CD14-positive monocyte (primary cell): Measurements from ENCODE around the gene NIN. TPM values are rescaled to one million over a fixed set of nuclear protein-coding genes. Genes with fewer than 3 reads are reported as not detected.

Experiments used
- DNase-seq, 3 donors: peaks; one replicate each; pipeline ENCODE4 v3.0.0-alpha.2; 2011 to 2022
- H2AFZ ChIP-seq: 2 replicates; pipeline ENCODE4 v1.6.0; 2012; ENCODE audit warnings: mild to moderate bottlenecking, low read depth, low read length, inconsistent platforms; ENCODE audit not compliant: insufficient read depth, poor library complexity, severe bottlenecking
- H3K27ac ChIP-seq, 2 donors: 1 replicate in 1 of 2; 2 replicates in 1 of 2; pipeline ENCODE4 v1.5.1; 2012 to 2013; ENCODE audit warnings: low read length in 2 of 2, control low read depth in 1 of 2, inconsistent platforms in 1 of 2, low read depth in 1 of 2, mild to moderate bottlenecking in 1 of 2
- H3K27me3 ChIP-seq, 2 donors: one replicate each; pipeline versions ENCODE4 v1.6.0 to v1.6.1; 2011 to 2013; ENCODE audit warnings: low read length in 2 of 2; ENCODE audit not compliant: control insufficient read depth in 2 of 2, insufficient read depth in 2 of 2
- H3K36me3 ChIP-seq, 2 donors: replicated peaks in 1 of 2; 1 replicate in 1 of 2; 2 replicates in 1 of 2; pipeline versions ENCODE4 v1.5.1 to v1.6.1; 2012 to 2013; ENCODE audit warnings: low read length in 2 of 2, control low read depth in 1 of 2, inconsistent platforms in 1 of 2, mild to moderate bottlenecking in 1 of 2; ENCODE audit not compliant: insufficient read depth in 2 of 2, control insufficient read depth in 1 of 2
- H3K4me1 ChIP-seq, 2 donors: 1 replicate in 1 of 2; 2 replicates in 1 of 2; pipeline versions ENCODE4 v1.5.1 to v1.6.1; 2012 to 2013; ENCODE audit warnings: low read length in 2 of 2, control low read depth in 1 of 2, inconsistent platforms in 1 of 2, mild to moderate bottlenecking in 1 of 2, moderate library complexity in 1 of 2; ENCODE audit not compliant: insufficient read depth in 2 of 2, control insufficient read depth in 1 of 2
- H3K4me2 ChIP-seq: replicated peaks from 2 replicates; pipeline ENCODE3; 2012; ENCODE audit warnings: low read length, moderate library complexity, mild to moderate bottlenecking; ENCODE audit not compliant: poor library complexity, severe bottlenecking; ENCODE audit errors: extremely low read depth
- H3K4me3 ChIP-seq, 3 experiments: fragments of 200-600 bp in 1 of 3; sonication (generic) in 1 of 3; replicated peaks in 1 of 3; 1 replicate in 2 of 3; 2 replicates in 1 of 3; pipeline ENCODE4 v1.5.1; 2011 to 2013; ENCODE audit warnings: low read length in 3 of 3, mild to moderate bottlenecking in 3 of 3, control low read depth in 2 of 3, low read depth in 2 of 3, inconsistent platforms in 1 of 3, moderate library complexity in 1 of 3
- H3K79me2 ChIP-seq: 2 replicates; pipeline ENCODE4 v1.6.0; 2012; ENCODE audit warnings: mild to moderate bottlenecking, control low read depth, inconsistent platforms, low read length, moderate library complexity; ENCODE audit not compliant: insufficient read depth
- H3K9ac ChIP-seq: 2 replicates; pipeline ENCODE4 v1.6.0; 2017; ENCODE audit warnings: low read length, mild to moderate bottlenecking; ENCODE audit not compliant: insufficient read depth, poor library complexity, severe bottlenecking
- H3K9me3 ChIP-seq, 2 donors: replicated peaks in 1 of 2; 1 replicate in 1 of 2; 2 replicates in 1 of 2; pipeline versions ENCODE4 v1.5.1 to v1.6.1; 2012 to 2013; ENCODE audit warnings: low read length in 2 of 2, control low read depth in 1 of 2; ENCODE audit not compliant: control insufficient read depth in 1 of 2, insufficient read depth in 1 of 2
- H4K20me1 ChIP-seq: 2 replicates; pipeline ENCODE4 v1.6.0; 2012; ENCODE audit warnings: mild to moderate bottlenecking, low read length, control low read depth, moderate library complexity; ENCODE audit not compliant: insufficient read depth
- H3K27ac Mint-ChIP-seq, 7 donors: one replicate each; pipeline ENCODE4 v1.8.0; 2020; ENCODE audit warnings: mild to moderate bottlenecking in 7 of 7, mixed read lengths in 7 of 7, moderate library complexity in 6 of 7, inconsistent platforms in 2 of 7
- H3K27me3 Mint-ChIP-seq, 3 donors: one replicate each; pipeline ENCODE4 v1.8.0; 2021 to 2022; ENCODE audit warnings: low read depth in 3 of 3, mild to moderate bottlenecking in 3 of 3, mixed read lengths in 3 of 3, moderate library complexity in 3 of 3, inconsistent platforms in 1 of 3
- H3K36me3 Mint-ChIP-seq, 2 donors: one replicate each; pipeline ENCODE4 v1.8.0; 2020; ENCODE audit warnings: mixed read lengths in 2 of 2, inconsistent platforms in 1 of 2, mild to moderate bottlenecking in 1 of 2
- H3K4me1 Mint-ChIP-seq: one replicate; pipeline ENCODE4 v1.8.0; 2020; ENCODE audit warnings: mild to moderate bottlenecking, mixed read lengths
- H3K4me3 Mint-ChIP-seq, 2 donors: one replicate each; pipeline ENCODE4 v1.8.0; 2020; ENCODE audit warnings: mild to moderate bottlenecking in 2 of 2, mixed read lengths in 2 of 2, moderate library complexity in 1 of 2
- H3K9me3 Mint-ChIP-seq, 7 donors: one replicate each; pipeline ENCODE4 v1.8.0; 2020 to 2022; ENCODE audit warnings: mixed read lengths in 7 of 7, mild to moderate bottlenecking in 6 of 7, moderate library complexity in 6 of 7, inconsistent platforms in 2 of 7
- CTCF ChIP-seq: fragments of 200-600 bp; IDR thresholded peaks from one replicate; pipeline ENCODE4 v1.8.0; 2022; ENCODE audit warnings: antibody characterized with exemption, mild to moderate bottlenecking
- WGBS: methylation state at CpG from one replicate; pipeline ENCODE4 v1.1.5; 2013; ENCODE audit warnings: missing lambda C conversion rate; ENCODE audit not compliant: insufficient coverage; 5-methylcytosine and 5-hydroxymethylcytosine counted together
- intact Hi-C, 2 donors: fragments of 100-400 bp; cut with micrococcal nuclease; formaldehyde crosslinking; loops; one replicate each; pipeline versions ENCODE4 v1.15.0 to v1.15.1; 2023
- polyA plus RNA-seq, 3 donors: library from polyadenylated mRNA; depleted of rRNA in 1 of 3; unstranded in 2 of 3; stranded (reverse) in 1 of 3; fragments of 300-500 nt in 2 of 3; fragments of >200 nt in 1 of 3; fragmentation: Illumina TruSeq in 2 of 3; gene quantifications; 1 replicate in 2 of 3; 2 replicates in 1 of 3; pipeline ENCODE4 v1.2.3, GENCODE V29; 2012 to 2021

The NIN gene
- polyA plus RNA-seq, 3 donors: 15.3 to 29.1 (median 26.5) TPM

- H3K36me3 Mint-ChIP-seq: no peaks in the 10 kb centered on the region
- Histone ChIP-seq H4K20me1 (no peaks in the 10 kb centered on the region), H3K4me2 (no peak overlapping the region), H2AFZ (no peak overlapping the region), H3K9ac (no peak overlapping the region), H3K9me3 (peaks cover 3 to 13% of the 10 kb centered on the region in 2 donors), H3K36me3 (no peaks in the 10 kb centered on the region), H3K27ac (no peak overlapping the region), H3K4me3 (no peak overlapping the region), H3K27me3 (no peaks in the 10 kb centered on the region), H3K79me2 (no peaks in the 10 kb centered on the region), H3K4me1 (no peaks in the 10 kb centered on the region)
- peaks cover 2 to 4% (median 4%) of the 10 kb centered on the region in 3 donors for H3K27me3 Mint-ChIP-seq
- H3K9me3 Mint-ChIP-seq: peaks cover 6 to 20% (median 12%) of the 10 kb centered on the region in 7 donors
- no peaks in the 10 kb centered on the region for H3K4me1 Mint-ChIP-seq
- H3K4me3 Mint-ChIP-seq: no peak overlapping the region
- DNase-seq: no peak
- TF ChIP-seq CTCF: no peak
- no peak overlapping the region for H3K27ac Mint-ChIP-seq
- no CpG with 5 or more reads among the region's 1 CpG for WGBS
- intact Hi-C loops: no loop called here
Observed at GRCh38 chr14:50688875-50689274, 142.1 kb downstream of the NIN start.

GRCh38 chr14:50679674-50680073 is 151.3 kb downstream of the NIN start:
- H3K79me2 ChIP-seq: no peaks in the 10 kb centered on the region
- TF ChIP-seq CTCF: no peak
- no peaks in the 10 kb centered on the region for H4K20me1 ChIP-seq

More at GRCh38 chr14:50679674-50680073, 151.3 kb downstream of the NIN start:
- no peaks in the 10 kb centered on the region for H3K27me3 ChIP-seq
- intact Hi-C loops: no loop called here
- Mint-ChIP-seq H3K9me3 (peaks cover 0 to 4% (median 2%) of the 10 kb centered on the region in 7 donors), H3K36me3 (no peaks in the 10 kb centered on the region), H3K27me3 (peaks cover 0 to 2% (median 2%) of the 10 kb centered on the region in 3 donors), H3K4me1 (peaks cover 19% of the 10 kb centered on the region), H3K27ac (no peak overlapping the region), H3K4me3 (no peak overlapping the region)
- no peak overlapping the region for H3K4me2 ChIP-seq
- H2AFZ ChIP-seq: no peak overlapping the region
- no peak overlapping the region for H3K27ac ChIP-seq
- H3K4me1 ChIP-seq: peaks cover 20 to 25% of the 10 kb centered on the region in 2 donors
- H3K9ac ChIP-seq: no peak overlapping the region
- no peaks in the 10 kb centered on the region for H3K9me3 ChIP-seq
- no peak overlapping the region for H3K4me3 ChIP-seq
- DNase-seq: no peak
- H3K36me3 ChIP-seq: no peaks in the 10 kb centered on the region
